T1000 (cell line): ENCODE results near the gene NRXN2.

ENCODE experiments used
- DNase-seq: peaks from one replicate; lab custom pipeline; 2025; ENCODE audit warnings: mixed read lengths; lab: John Stamatoyannopoulos, UW

NRXN2 gene

GRCh38 chr11:64723117-64723906 lies at the start of gene NRXN2:
TSS of gene NRXN2 (minus strand) at chr11:64723197. CDS start at chr11:64713699, 9,498 bp downstream.
- peak; percentile 79 for DNase-seq

- no peak for DNase-seq
Measured at GRCh38 chr11:64772303-64773018, 49.5 kb upstream of the NRXN2 start.

DNA sequence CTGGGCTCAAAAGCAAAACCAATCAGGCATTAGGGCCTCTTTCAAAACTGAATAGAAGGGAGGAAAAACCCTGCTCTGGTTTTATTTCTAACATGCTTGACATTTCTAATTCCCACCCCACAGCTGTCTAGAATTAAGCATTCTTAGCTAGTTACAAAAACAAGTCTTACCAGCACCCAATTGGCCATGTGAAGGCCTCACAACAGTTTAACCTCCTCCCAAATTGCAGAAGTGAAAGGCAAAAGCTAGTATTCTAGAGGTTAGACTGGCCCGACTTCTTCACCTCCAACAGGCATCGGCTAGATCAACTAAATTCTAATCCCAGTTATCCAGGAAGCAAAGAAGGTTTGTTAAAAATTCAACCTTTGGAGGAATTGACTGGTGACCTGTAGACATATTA lies 48.9 kb upstream of the NRXN2 start:
- no peak for DNase-seq

GRCh38 chr11:64770120-64770519 lies 47.1 kb upstream of the NRXN2 start:
- DNase-seq = no peak

DNA sequence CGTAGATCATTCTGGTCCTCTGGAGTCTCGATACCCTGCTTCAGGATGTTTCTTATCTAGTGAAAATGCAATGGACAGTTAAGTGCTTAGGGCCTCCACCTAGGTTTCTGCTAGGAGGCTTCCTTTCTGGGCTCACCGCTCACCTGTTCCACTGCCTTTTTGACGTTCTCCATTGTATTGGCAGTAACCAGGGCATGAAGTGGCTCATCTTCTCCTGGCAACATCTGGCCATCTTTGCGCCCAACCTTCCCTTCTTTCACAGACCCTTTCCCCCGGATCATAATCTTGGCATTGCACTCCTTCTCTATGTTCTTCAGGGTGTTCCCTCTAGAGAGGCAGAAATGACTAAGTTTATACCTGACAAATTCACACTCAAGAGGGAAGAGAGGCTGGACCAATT lies 46.3 kb upstream of the NRXN2 start:
- no peak for DNase-seq

GRCh38 chr11:64768300-64768694 lies 45.3 kb upstream of the NRXN2 start:
- no peak for DNase-seq

GRCh38 chr11:64767344-64768299 lies 44.6 kb upstream of the NRXN2 start:
- no peak for DNase-seq

- DNase-seq = no peak
Measured at GRCh38 chr11:64766881-64767280, 43.9 kb upstream of the NRXN2 start.

- DNase-seq = no peak
Measured at GRCh38 chr11:64765851-64766665, 43.1 kb upstream of the NRXN2 start.

DNA sequence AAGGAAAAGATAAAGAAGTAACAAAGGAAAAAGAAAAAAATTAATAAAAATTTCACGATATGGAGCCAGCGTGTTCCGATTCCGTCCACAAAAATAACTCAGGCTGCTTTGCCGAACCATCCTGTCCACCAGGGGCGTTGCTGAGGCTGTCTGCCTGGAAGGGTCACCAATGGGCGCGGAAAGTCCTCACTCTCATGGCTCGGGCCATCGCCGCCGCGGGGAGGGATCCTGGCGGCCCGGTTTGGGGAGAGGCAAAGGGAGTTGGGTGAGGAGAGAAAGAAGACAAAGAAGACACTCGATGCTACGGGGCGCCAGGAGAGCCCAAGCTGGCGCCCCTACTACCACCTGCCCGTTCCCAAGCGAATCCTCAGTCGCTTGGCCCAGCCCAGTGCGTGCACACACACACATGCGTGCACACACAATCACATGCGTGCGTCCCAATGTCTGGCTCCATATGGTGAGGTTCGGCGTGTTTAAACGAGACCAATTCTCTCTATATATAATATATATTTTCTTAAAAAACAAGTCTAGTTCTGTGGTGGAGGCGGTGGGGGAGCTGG lies 42.4 kb upstream of the NRXN2 start:
- no peak for DNase-seq

- no peak for DNase-seq
Measured at GRCh38 chr11:64764753-64765152, 41.8 kb upstream of the NRXN2 start.

DNA sequence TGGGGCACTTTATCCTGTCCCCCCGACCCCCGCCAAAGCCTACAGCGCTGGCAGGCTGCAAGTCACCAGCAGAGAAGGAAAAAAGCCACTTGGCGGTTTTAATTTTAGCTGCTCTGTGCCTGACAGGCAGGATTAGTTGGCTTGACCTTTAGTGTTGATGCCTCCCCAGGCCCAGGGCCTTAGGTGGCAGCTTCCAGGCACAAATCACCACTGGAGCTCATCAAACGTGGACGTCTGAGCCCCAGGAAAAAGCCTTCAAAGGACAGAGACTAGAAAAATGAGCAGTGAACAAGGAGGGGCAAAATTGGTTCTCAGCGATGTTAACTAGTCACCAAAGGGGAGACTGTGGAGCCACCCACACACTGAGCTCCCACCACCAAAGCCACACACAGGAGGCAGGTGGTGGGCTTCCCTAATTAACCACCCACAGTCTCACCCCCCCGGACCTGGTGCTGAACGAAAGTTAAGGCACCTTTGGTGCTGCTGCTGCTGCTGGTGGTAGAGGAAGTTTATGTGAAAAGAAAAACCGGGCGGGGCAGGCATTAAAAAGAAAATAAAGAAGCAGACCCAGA lies 41.1 kb upstream of the NRXN2 start:
- no peak for DNase-seq

- DNase-seq = no peak
Measured at GRCh38 chr11:64763526-64764039, 40.6 kb upstream of the NRXN2 start.

DNA sequence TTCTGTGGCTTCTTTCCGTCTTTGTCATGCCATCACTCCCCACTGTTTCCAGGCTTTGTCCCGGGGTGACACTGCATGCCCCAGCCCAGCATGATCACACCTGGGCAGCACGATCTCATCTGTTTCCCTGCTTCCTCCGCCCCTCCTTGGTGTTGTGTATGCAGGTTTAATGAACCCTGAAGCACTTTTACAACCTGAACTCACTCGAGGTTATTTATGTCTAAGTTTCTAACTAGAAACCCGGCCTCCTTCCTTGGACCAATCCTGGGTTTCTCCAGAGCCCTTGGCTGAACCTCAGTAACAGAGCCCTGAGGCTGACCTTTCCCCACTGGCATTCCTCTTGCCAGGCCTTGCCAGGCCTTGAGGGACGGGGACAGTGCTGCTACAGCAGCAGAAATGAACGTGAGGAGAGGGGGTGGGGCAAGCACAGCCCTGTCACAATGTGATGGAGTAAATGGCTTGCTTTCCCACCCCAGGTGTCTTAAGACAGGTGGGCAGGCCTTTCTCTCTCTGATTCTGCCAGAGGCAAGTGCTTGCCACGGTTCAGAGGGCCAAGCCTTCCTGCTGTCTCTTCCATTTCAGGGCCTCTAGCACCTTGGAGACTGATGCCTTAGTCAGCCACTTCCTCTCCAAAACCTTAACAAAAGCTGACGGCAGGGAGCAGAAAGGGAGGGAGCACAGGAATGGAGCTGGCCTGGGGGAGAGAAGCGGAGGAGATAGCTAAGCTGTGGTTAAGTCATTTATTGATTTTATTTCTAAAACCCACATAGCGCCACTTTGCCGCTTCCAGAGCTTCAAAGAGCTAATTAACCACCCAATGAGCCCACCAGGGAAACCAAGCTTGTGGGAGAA lies 39.9 kb upstream of the NRXN2 start:
- no peak for DNase-seq

DNA sequence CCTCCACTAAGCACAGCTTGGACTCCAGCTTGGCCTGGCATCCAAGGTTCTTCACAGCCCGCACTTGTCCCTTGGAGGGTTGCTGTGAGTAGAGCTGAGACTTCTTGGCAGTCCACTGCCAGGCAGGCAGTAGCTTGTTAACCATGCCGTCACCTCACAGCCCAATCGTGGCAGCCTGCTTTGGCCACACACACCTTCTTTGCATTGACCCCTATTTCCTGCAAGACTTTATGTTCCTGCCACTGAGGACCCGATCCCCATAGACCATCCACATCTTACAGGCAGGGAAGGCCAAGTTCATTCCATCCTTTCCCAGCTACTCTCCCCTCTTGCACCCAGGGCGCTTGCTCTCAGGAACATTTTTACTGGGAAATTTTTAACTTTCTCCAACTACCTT lies 39.3 kb upstream of the NRXN2 start:
- no peak for DNase-seq

DNA sequence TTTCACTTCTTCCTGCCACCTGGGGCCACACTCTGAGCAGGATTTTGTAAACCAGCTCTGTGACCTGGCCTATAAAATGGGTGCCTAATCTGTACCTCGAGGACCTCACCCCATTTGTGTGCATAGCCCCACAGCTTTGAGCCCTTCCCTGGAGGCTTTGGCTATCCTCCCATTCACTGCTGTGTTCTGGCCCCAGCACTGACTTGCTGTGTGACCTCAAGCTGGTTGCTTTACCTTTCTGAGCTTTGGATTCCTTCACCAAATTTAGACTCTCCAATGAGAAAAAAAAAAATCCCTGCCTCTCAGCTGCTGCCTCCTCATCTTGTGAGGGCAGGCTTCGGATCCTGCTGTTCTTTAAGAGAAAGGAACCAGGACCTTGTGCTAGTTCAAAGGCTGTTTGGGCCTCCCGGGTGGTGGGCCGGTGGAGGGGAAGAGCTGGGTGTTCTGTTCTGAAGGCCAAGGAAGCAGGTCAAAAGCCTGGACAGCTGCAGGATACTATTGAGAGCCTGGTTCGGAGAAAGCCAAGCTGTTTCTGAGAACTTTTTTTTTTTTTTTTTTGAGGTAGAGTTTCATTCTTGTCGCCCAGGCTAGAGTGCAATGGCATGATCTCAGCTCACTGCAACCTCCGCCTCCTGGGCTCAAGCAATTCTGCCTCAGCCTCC lies 37.9 kb upstream of the NRXN2 start:
- no peak for DNase-seq

DNA sequence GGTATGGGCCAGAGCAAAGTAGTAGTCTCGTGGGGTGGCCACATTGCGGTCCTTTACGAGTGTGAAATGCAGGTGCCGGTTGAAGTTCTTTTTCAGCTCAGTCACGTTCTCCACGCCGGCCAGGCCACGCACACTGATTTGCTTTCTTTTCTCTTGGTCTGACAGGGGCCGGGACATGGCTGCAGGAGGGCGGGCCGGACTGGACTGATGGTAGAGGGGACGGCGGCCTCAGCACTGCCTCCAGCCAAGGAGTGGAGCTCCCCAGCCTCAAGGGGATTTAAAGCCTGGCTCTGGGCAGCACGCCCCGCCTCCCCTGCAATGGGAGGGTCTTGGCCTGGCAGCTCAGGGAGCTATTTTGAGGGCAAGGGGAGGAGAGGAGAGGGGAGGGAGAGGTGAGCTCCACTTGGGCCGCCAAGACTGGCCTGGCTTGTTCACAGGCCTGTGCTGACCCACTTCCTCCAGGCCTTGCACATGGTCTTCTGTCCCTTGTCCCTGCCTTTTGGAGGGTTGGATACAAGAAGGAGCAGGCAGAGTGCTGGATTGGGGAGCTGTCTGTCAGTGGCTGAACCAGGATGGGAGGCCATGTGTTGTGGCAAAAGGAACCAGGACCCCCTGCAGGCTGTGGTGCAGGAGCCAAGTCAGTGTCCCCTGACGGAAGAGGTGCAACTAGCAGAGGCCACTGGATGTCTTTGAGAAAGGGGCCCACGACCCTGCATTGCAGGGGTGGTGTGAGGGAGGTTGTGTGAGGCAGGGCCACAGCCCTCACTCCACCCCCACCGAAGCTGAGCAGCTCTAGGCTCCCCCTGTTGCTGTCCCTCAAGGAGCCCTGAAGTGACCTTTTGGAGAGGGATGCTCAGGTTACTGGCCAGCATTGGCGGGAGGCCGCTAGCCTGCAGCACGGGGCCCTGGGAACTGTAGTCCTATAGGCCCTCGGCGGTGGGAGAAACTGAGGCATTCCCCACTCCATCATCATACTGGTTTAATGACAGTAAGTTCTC lies 37.0 kb upstream of the NRXN2 start, which contains the start of gene PYGM:
Gene PYGM, minus strand, starts transcription at position 253 of the 998 bp plus-strand sequence. Its CDS starts 76 bp downstream, at position 177.
- DNase-seq = no peak
